ENCODE measurements around the gene ELAPOR2. TPM values are rescaled to one million over a fixed set of nuclear protein-coding genes. Genes with fewer than 3 reads are reported as not detected.

The ELAPOR2 gene
- total and polyA plus RNA-seq, 10 donors: 2.4 to 23.3 (median 17.9) TPM

- TF ChIP-seq POLR2AphosphoS5 (IDR thresholded peaks at IDR 0.05) (no peak), CTCF (IDR thresholded peaks at IDR 0.05 in 8 of 11, conservative IDR thresholded peaks at IDR 0.05 in 3 of 11) (no peak), POLR2A (IDR thresholded peaks at IDR 0.05) (no peak)
- H3K4me3 ChIP-seq: no peak overlapping the region
- no peak overlapping the region for H3K27ac ChIP-seq
- WGBS, 5 donors: 71 to 96% (median 90%) methylated on average over 1 of the region's 1 CpG
- intact Hi-C loops (cut with DNase I; ENCODE audit: low total_unique reads): no loop called here
- H3K27me3 ChIP-seq (replicated peaks in 1 of 7): no peaks in the 10 kb centered on the region
- DNase-seq: no peak
- peaks cover 0 to 7% (median 0%) of the 10 kb centered on the region in 8 donors for H3K9me3 ChIP-seq
- H3K4me1 ChIP-seq: no peaks in the 10 kb centered on the region
- H3K36me3 ChIP-seq: no peaks in the 10 kb centered on the region
Measured at GRCh38 chr7:87091487-87092066, 32.1 kb upstream of the ELAPOR2 start.

- Histone ChIP-seq H3K4me3 (no peak overlapping the region), H3K27ac (no peak overlapping the region), H3K36me3 (no peaks in the 10 kb centered on the region), H3K9me3 (peaks cover 0 to 7% (median 0%) of the 10 kb centered on the region in 8 donors), H3K27me3 (replicated peaks in 1 of 7) (no peaks in the 10 kb centered on the region), H3K4me1 (no peaks in the 10 kb centered on the region)
- TF ChIP-seq CTCF (IDR thresholded peaks at IDR 0.05 in 8 of 11, conservative IDR thresholded peaks at IDR 0.05 in 3 of 11) (no peak), POLR2A (IDR thresholded peaks at IDR 0.05) (no peak), POLR2AphosphoS5 (IDR thresholded peaks at IDR 0.05) (no peak)
- DNase-seq: no peak
- intact Hi-C loops (cut with DNase I; ENCODE audit: low total_unique reads): no loop called here
- WGBS, 5 donors: 80 to 91% (median 88%) methylated on average over 5 of the region's 5 CpGs
Measured at GRCh38 chr7:87083865-87084519, 24.5 kb upstream of the ELAPOR2 start.

- intact Hi-C loops (cut with DNase I; ENCODE audit: low total_unique reads): no loop called here
Measured at GRCh38 chr7:87082675-87083074, 23.2 kb upstream of the ELAPOR2 start.

More at GRCh38 chr7:87082675-87083074, 23.2 kb upstream of the ELAPOR2 start:
- 93 to 95% (median 94%) methylated on average over 5 of the region's 5 CpGs for WGBS, 5 donors
- Histone ChIP-seq H3K9me3 (peaks cover 0 to 6% (median 0%) of the 10 kb centered on the region in 8 donors), H3K4me3 (no peak overlapping the region), H3K27me3 (replicated peaks in 1 of 7) (no peaks in the 10 kb centered on the region), H3K36me3 (no peaks in the 10 kb centered on the region), H3K4me1 (no peaks in the 10 kb centered on the region), H3K27ac (no peak overlapping the region)
- no peak for DNase-seq
- no peak for TF ChIP-seq CTCF (IDR thresholded peaks at IDR 0.05 in 8 of 11, conservative IDR thresholded peaks at IDR 0.05 in 3 of 11)
- TF ChIP-seq POLR2AphosphoS5 (IDR thresholded peaks at IDR 0.05): no peak
- TF ChIP-seq POLR2A (IDR thresholded peaks at IDR 0.05): no peak

Measured in spleen (tissue), 11 donors.